Brain microvascular endothelial cell (primary cell): ENCODE measurements around the gene OLA1.

Source experiments
- DNase-seq: peaks from one replicate; pipeline ENCODE4 v3.0.0-alpha.2; 2020
- H3K27ac ChIP-seq: fragments of 250-450 bp; sonication (Bioruptor Pico); 2 replicates; pipeline ENCODE4 v1.5.1; 2020; ENCODE audit warnings: mild to moderate bottlenecking, moderate library complexity
- H3K27me3 ChIP-seq: fragments of 250-450 bp; sonication (Bioruptor Pico); replicated peaks from 2 replicates; pipeline ENCODE4 v1.5.1; 2020; ENCODE audit warnings: mild to moderate bottlenecking
- H3K36me3 ChIP-seq: fragments of 250-450 bp; sonication (Bioruptor Pico); replicated peaks from 2 replicates; pipeline ENCODE4 v1.5.1; 2020; ENCODE audit warnings: mild to moderate bottlenecking
- H3K4me3 ChIP-seq: 2 replicates; pipeline ENCODE4 v1.5.1; 2011; ENCODE audit warnings: low read depth, mild to moderate bottlenecking, control low read depth, low read length, moderate library complexity
- CTCF ChIP-seq: IDR thresholded peaks from 2 replicates; pipeline ENCODE4 v1.5.1; 2011; ENCODE audit warnings: low read depth, mild to moderate bottlenecking, moderate library complexity, low read length, control low read depth, inconsistent platforms; ENCODE audit errors: missing control alignments
- in situ Hi-C: cut with HindIII; loops from 2 replicates; pipeline ENCODE4 v1.10.0; 2017; ENCODE audit warnings: low sequenced_read_pairs, low pct_ligation_motif_present

OLA1 gene

GRCh38 chr2:174033163-174033550, 215.2 kb downstream of the OLA1 start:
- no peak for TF ChIP-seq CTCF
- H3K27ac ChIP-seq, result no peak overlapping the region
- H3K4me3 ChIP-seq, result no peak overlapping the region
- H3K27me3 ChIP-seq, result no peaks in the 10 kb centered on the region
- no peak for DNase-seq
- in situ Hi-C loops, result no loop called here
- H3K36me3 ChIP-seq, result no peaks in the 10 kb centered on the region

DNA sequence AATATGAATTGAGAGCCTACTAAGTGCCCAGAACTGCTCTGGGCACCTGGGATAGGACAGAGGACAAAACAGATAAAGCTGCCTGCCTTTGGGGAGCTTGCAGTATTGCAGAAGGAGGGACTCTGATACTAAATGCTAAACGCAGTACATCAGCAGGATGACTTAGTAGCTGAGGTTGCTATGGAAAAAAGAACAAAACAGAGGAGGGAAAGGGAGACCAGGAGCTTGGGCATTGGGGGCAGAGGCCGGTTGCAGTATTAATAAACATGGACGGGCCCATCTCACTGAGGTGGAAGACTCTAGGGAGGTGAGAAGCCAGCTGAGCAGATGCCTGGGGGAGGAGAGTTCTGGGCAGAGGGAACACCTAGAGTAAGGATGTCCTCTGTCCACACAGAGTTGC, 217.1 kb downstream of the OLA1 start:
- no peaks in the 10 kb centered on the region for H3K27me3 ChIP-seq

GRCh38 chr2:174028935-174029334, 219.4 kb downstream of the OLA1 start:
- in situ Hi-C loops, result no loop called here
- TF ChIP-seq CTCF, result no peak
- Histone ChIP-seq H3K27ac (no peak overlapping the region), H3K36me3 (no peaks in the 10 kb centered on the region), H3K27me3 (no peaks in the 10 kb centered on the region), H3K4me3 (no peak overlapping the region)
- no peak for DNase-seq

More for the DNA sequence above, 217.1 kb downstream of the OLA1 start:
- Histone ChIP-seq H3K4me3 (no peak overlapping the region), H3K36me3 (no peaks in the 10 kb centered on the region), H3K27ac (no peak overlapping the region)
- DNase-seq, result no peak
- TF ChIP-seq CTCF, result no peak
- in situ Hi-C loops, result no loop called here

- in situ Hi-C loops, result no loop called here
- no peak overlapping the region for H3K27ac ChIP-seq
- no peak overlapping the region for H3K4me3 ChIP-seq
- TF ChIP-seq CTCF, result no peak
- no peaks in the 10 kb centered on the region for H3K27me3 ChIP-seq
- no peak for DNase-seq
- H3K36me3 ChIP-seq, result no peaks in the 10 kb centered on the region
Measured at GRCh38 chr2:174027956-174028355, 220.4 kb downstream of the OLA1 start.

DNA sequence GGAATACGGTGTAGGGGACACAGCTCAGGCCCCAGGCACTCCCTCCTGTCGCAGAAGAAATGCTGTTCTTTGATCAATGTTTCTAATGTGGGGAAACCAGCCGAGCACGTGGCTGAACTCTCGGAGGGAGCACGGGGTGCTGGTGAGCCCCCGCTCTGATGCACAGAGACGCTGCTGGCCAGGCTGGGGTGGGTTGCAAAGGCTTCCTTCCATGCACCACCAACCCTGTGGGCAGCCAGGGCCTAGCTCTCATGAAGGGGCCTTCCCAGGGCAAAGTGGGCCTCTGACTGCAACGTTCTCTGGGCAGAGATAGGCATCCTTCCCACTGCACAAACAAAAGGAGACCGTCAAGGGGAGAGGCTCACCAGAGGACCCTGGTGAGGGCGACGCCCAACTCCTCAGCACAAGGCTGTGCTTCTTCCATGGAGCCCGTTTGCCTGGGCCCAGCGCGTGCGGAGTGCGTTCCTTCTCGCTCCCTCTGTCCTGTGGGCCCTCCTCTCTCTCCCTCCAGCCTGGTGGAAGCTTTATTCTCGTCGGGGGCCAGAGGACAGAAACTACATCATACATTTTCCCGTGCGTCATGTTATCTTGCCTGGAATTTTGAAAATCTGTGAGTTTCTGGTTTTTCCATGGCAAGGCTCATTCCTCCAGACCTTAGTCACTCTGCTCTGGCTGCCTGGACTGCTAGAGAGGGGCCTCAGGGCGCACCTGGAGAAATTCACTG, 222.0 kb downstream of the OLA1 start:
- TF ChIP-seq CTCF, result no peak
- Histone ChIP-seq H3K36me3 (no peaks in the 10 kb centered on the region), H3K27ac (peak overlapping the region; percentile 28)

More for the DNA sequence above, 222.0 kb downstream of the OLA1 start:
- H3K27me3 ChIP-seq, result no peaks in the 10 kb centered on the region
- in situ Hi-C loops, result no loop called here
- peak; percentile 80 for DNase-seq
- H3K4me3 ChIP-seq, result no peak overlapping the region
